VCaP (cell line): ENCODE data around the gene MAPK7.

Experiments
- H3K27ac ChIP-seq: fragments of 450-650 bp; 2 replicates; pipeline ENCODE4 v1.5.1; 2017
- CTCF ChIP-seq: fragments of 450-650 bp; conservative IDR thresholded peaks from 2 replicates; pipeline ENCODE4 v1.5.1; 2017; ENCODE audit warnings: mild to moderate bottlenecking, moderate library complexity

MAPK7 gene

DNA sequence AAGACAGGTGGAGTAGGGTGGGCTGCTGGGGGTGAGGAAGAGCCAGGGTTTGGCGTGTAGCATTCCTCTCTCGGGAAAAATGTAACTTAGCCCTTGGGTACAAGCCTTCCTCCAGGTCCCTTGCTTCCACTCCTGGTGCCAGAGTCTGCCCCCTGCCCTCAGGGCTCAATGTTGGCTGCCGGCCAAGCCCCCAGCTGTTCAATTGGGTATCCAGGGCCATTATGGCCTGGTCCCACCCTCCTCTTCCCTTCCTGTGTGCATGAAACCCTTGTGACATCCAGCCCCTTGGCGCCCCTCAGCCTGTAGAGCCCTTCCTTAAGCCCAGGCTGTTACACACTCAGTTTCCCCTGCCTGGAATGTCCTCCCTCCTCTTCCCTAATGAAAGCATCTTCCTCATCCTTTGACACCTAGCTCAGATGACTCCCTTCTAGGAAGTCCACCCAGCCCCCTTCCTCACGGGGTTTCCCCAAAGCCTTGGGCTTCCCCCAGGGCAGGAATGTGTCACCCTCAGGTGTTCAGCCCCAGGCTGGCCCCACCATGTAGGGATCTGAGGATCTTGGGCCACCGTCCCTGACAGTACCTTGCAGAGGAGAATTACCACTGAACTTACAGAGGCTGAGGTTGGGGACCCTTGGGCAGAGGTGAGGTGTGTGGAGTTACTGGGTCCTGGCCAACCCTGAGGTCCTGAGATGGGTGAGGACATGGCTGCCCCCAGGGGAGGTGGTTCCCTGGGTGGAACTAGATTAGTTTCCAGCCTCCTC is 45.7 kb upstream of the MAPK7 start:
- TF ChIP-seq CTCF = no peak

GRCh38 chr17:19333132-19333440 is 45.2 kb upstream of the MAPK7 start:
- H3K27ac ChIP-seq = no peak overlapping the region
- TF ChIP-seq CTCF = no peak

More for the DNA sequence above, 45.7 kb upstream of the MAPK7 start:
- no peak overlapping the region for H3K27ac ChIP-seq

DNA sequence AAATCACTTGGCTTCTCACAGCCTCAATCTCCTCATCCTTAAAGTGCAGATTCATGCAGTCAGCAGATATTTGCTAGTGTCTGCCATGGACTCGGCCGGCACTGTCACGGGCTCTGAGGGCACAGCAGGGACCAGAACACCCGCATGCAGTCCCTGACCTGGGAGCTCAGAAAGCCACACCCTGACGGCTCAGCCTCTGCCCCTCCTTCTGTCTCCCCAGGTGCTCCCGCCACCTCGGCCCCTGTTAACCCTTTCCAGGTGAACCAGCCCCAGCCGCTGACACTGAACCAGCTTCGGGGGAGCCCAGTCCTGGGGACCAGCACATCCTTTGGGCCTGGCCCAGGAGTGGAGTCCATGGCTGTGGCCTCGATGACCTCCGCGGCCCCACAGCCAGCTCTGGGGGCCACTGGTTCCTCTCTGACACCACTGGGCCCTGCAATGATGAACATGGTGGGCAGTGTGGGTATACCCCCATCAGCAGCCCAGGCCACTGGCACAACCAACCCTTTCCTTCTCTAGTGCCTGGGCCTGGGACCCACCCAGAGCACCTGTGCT is 44.5 kb upstream of the MAPK7 start:
- no peak overlapping the region for H3K27ac ChIP-seq
- TF ChIP-seq CTCF = no peak

- no peak for TF ChIP-seq CTCF
These were observed 44.0 kb upstream of the MAPK7 start for GRCh38 chr17:19334331-19334730.

GRCh38 chr17:19335951-19336631 is 42.2 kb upstream of the MAPK7 start:
- TF ChIP-seq CTCF = no peak
- H3K27ac ChIP-seq = no peak overlapping the region

More at GRCh38 chr17:19334331-19334730, 44.0 kb upstream of the MAPK7 start:
- no peak overlapping the region for H3K27ac ChIP-seq

DNA sequence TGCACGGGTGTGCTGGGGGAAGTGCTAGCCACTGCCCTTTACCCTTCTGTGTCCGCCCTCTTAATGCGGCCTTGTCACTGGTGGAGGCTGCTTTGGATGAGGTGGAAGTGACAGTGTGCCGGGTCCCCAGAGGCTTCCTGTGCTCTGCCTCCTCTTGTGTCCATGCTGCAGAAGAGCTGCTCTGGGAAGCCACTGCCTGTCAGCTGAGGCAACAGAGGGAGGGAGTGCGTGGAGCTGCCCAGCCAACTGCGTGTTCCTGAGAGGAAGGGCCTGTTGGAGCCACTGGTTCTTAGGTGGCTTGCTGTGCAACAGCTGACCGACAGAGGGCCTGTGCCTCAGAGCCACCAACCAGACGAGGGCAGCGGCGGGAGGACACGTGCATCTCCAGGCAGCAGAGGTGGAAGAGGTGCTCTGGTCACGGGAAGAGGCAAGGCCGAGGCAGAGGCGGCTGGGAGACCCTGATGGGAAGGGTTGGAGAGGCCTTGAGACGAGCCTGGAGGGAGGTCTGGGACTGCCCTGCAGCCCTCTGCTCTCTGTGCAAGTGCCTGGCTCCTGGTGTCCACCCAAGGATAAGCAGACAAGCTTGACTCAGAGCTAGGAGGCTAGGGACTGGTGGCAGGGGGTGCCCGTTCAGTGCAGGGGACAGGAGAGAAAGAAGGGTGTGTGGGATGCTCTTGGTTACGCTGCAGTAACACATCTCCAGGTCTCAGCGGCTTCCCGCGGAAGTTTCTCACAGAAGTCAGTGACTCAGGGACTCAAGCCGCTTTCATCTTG is 41.2 kb upstream of the MAPK7 start:
- TF ChIP-seq CTCF = no peak
- no peak overlapping the region for H3K27ac ChIP-seq

DNA sequence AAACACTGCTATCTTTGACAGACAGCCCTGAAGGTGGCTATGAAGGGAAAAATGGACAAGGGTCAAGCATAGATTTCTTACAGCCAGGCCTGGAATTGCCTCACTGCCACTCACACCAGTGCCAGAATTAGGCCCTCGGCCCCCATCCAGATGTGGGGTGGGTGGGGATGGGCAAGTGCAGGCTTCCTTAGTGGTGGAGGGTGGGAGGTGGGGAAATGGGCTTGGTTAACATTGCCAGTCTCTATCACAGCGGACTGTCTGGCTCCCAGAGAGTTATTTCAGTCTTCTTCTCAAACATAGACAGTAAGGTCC is 40.6 kb upstream of the MAPK7 start:
- no peak for TF ChIP-seq CTCF

More for the DNA sequence above, 40.6 kb upstream of the MAPK7 start:
- no peak overlapping the region for H3K27ac ChIP-seq
